Stimulated activated naive CD4-positive, alpha-beta T cell (primary cell): Measurements from ENCODE around the gene TFEB.

ENCODE experiments used
- DNase-seq, 6 experiments: peaks; one replicate each; lab custom pipeline; 2025; lab: John Stamatoyannopoulos, UW

The TFEB gene

DNA sequence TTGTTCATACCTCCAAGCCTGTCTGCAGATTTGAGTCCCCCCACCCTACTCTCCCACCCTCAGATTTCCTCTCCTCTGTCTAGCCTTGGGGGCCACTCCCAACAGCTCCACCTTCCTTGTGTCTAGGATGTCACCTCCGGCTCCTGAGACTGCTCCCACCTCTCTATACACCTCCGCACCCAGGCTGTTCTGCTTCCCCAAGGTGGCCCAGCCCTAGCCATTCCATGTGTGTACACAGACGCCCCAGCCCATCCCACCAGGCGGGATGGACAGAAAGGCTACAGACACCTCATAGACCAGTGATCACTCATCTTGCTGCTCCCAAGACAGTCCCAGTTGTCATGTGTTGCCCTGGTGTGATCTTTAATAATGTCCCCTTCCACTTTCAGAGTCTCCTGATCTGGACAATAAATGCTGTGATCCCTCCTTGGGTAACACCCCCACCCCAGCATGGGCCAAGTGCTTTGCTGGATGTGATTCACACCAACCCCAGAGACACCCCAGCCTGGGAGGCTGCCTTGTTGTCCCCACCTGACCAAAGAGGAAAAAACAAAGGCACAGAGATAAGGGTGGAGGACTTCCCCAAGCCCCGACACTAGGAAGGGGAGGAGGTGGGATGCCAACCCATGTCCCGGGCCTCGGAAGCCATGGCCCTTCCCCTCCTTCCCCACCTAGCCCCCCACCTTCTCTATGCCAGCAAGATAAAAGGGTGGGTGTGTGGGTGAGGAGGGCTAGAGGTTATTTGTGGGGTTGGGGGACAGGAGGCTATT lies 61.0 kb downstream of the TFEB start:
- no peak for DNase-seq

DNA sequence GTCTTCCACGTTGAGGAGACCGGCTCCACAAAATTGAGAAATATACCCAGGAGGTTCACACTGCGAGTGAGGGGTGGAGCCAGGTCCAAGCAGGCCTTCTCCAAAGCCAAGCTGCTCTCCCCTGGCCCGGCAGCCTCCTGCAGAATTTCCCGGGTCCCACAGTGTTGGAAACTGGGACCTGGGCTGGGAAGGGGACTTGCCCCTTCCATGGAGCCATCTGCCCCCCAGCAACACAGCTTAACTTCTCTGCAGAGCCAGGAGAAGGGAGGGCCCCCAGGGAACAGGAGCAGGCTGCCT lies 61.8 kb downstream of the TFEB start:
- DNase-seq: no peak

DNA sequence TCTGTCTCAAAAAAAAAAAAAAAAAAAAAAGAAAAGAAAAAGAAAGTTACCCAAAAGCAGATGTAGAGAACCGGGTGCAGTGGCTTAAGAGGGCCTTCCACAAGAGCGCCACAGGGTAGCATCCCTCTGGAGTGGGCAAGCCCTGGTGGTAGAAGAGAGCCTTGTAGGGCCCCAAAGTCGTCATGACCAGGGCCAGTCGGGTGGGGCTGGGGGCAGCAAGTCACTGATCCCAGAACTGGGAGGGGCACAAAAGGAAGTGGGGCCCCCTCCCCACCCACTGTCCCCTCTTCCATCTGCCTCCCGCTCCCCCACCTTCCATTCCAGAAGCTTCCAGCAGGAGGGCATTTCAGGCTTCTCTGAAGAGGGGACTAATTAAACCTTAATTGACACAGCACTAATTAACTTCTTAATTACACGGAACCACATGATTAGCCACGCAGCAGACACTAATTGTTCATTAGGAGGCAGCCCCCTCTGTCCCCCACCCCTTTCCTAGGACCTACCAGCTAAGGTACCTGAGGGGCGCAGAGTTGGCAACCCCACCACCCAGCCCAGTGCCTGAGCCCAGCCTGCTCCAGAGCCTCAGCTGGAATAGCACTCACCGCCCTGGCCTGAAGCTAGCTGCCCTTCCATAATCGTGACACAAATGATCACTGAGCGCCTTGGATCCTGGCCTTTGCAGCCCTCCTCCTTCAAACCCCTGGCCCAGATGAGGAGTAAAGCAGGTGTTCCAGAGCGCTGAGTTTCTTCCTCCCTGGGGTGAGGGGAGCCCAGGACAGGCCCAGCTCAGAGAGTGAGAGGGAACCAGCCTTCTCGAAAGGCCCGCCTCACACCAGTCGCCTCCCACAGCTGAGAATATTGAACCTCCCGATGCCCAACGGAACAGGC lies 62.3 kb downstream of the TFEB start:
- no peak for DNase-seq

DNA sequence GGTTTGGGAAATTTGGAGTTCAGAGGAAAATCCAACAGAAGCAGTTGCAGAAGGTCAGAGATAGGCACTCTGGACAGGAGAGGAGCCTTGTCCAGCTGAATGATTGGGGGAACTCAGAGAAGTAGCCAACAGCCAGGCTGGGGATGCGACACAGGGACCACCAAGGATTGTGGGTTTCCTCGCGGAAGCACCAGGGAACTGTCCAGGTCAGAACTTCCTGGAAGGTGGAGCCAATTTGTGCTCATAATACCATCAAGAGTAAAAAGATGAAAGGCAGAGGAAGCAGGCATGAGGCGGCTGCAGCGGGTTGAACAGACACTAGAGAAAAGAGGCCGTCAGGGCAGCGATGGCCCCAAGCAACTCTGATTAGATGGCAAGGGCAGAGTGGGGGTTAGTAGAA lies 63.4 kb downstream of the TFEB start:
- DNase-seq: no peak

DNA sequence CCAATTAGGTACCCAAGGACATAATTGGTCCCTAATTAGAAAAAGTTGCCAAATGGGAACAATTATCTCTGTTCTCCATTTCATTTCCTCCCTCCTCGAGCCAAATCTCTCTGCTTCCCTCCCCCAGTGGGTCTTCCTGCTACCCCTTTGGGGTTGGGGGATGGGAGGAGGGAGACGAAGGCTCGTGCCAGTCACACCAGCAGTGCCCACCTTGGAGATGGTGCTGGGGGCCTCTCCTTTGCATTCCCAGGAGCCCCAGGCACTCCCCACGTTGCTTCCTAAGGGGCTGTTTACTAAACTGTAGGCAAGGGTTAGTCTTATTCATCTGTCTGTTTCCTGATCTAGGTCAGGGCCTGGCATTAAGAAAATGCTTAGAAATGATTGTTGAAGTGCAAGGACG lies 64.0 kb downstream of the TFEB start:
- DNase-seq: no peak

DNA sequence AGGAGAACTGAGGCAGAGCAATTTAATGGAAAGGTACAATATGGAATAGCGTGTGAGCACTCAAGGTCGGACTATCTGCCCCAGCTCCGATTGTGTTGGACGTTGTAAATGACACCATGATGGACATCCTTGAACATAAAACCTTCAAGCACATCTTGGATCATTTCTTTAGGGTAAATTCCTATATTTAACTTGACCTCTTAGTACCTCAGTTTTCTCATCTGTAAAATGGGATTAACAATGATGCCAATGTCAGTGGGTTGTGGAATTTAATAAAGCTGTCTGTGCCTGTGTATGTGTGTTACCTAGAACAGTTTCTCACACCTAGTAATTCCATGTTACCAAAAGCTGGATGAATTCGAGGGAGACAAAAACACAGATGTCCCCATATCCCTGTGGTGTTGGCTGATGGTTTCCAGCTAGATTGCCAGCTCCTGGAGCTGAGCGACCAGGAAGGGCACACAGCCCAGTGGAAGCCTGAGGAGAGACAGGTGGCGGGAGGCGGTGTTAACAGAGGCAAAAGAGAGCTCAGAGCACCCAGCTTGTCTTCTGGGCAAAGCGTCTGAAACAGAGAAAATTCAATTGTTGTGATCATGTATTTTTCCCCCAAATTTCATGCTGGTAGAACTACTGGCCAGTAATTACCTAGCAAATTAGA lies 64.6 kb downstream of the TFEB start:
- no peak for DNase-seq

DNA sequence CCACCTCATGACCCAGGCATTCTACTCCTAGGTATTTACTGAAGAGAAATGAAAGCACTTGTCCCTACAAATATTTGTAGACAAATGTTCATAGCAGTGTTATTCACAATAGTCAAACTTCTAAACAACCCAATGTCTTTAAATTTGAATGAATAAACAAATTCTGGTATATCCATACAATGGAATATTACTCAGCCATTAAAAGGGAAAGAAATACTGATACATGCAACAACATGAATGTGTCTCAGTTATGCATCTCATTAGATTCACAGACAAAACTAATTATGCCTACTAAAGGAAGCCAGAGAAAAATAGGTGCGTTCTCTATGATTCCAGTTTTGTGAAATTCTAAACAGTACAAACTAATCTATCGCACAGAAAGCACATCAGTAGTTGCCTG lies 66.4 kb downstream of the TFEB start:
- DNase-seq: no peak

DNA sequence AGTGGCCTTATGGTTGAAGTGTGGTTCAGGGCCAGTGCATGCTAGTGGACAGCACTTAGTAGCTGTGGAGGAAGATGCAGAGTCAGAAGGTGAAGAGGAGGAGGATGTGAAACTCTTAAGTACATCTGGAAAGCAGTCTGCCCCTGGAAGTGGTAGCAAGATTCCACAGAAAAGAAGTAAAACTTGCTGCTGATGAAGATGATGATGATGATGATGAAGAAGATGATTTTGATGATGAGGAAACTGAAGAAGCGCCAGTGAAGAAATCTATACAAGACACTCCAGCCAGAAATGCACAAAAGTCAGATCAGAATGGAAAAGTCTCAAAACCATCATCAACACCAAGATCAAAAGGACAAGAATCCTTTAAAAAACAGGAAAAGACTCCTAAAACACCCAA lies 68.2 kb downstream of the TFEB start:
- DNase-seq: no peak

DNA sequence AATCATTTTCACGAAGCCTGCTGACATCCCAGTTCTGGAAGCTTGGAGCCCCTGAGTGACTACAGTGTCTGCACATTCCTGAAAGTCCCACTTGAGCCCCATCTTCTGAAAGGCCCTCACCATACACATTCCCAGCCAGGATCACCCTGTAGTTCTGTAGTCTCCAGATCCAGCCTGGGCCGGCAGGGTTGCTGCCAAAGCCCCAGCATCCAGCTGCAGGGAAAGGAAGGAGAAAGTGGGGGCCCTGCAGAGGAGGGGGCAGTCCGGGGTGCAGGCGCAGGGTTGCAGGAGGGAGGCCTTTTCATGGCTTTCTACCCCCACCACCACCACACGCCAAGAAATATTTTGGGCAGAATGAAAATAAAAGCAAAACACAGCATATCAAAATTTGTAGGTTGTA lies 71.1 kb downstream of the TFEB start:
- no peak for DNase-seq

DNA sequence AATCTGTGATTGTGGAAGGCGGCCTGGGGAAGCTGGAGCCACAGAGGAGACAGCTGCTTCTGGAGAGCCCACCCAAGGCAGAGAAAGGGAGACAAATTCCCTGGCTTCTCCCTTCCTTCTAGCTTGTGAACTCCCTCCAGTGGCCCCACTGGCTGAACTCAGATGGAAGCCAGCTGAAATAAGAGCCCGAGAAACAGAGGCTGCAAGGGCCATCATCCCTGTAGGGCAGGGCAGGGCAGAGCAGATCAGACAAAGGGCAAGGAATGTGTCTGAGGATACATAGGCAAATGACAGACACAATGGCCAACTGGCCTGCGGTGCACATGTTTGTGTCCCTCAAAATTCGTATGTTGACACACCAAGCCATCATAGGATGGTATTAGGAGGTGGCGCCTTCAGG lies 71.8 kb downstream of the TFEB start:
- DNase-seq: no peak

DNA sequence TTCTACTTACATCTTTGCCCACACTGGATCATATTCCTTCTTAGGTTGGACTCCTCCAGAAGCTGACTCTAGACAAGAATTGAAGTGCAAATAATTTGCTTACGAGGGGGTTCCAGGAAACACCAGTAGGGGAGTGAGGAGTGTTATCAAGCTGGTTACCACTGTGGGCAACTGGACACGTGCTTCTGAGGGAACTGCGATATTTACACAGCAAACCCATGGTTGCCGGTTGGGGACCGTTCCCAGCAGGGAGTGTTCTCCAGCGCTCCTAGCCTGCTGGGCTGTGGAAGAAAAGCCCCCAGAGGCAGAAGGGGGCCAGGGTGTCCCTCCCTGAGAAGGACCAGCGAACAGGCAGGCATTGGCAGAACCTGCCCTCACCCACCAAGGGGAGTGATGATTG lies 75.5 kb downstream of the TFEB start:
- no peak for DNase-seq

DNA sequence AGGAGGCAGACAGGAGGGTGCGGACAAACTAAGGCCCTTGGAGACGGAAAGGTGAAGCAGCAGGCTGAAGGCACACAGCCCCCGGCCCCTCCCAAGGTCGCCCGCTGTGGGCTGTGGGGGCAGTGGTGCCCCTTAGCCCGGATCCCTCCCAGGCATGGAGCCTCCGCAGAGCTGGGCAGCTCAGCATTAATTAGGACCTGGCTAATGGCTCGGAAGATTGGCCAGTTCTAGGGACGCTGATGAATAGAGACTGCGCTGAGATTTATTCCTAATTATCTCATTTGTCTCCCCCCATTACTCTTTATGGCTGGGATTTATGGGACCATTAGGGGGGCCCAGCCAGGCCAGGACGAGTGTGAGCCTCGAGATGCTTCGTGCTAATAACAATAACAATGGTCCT lies 76.8 kb downstream of the TFEB start:
- no peak for DNase-seq

DNA sequence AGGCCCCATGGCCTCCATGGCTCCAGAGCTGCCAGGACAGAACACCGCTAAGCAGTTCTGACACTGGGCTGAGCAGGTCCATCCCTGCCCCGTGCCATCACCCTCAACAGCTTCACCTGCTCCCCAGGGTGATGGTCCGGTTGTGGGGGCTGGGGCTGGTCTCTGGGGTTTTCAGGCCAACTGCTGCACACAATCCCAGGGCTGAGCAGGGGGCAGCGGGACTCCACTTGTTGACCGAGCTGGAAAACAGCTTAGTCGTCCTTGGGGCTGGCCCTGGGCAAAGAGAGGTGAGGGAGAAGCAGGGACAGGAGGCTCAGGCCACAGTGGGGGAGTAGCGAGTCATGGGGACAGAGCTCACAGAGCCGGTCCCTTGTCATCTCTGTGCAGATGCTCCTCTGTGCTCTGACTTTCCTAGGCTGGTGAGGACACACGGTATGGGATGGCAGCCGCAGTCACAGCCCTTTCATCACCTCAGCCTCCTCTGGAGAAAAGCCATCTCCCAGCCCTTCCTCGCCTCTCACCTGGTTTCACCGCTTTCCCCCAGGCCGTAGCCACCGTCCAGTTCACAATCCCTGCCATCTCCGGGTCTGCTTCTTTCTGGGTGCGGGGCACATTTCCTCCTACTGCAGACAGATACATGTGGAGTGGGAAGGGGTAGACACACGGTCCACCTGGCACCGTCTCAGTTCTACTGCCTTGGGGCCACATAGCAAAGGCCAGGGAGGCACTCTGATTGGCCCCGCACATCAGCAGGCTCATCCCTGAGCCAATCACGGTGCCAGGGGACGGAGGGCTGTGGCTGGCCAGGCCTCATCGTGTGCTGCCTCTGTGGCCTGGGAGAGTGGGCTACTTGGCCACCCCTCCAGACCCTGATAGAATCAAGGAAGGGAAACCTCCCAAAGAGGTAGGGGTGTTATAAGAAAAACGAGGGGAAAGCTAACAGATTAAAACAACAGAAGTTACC lies 78.0 kb downstream of the TFEB start:
- no peak for DNase-seq

DNA sequence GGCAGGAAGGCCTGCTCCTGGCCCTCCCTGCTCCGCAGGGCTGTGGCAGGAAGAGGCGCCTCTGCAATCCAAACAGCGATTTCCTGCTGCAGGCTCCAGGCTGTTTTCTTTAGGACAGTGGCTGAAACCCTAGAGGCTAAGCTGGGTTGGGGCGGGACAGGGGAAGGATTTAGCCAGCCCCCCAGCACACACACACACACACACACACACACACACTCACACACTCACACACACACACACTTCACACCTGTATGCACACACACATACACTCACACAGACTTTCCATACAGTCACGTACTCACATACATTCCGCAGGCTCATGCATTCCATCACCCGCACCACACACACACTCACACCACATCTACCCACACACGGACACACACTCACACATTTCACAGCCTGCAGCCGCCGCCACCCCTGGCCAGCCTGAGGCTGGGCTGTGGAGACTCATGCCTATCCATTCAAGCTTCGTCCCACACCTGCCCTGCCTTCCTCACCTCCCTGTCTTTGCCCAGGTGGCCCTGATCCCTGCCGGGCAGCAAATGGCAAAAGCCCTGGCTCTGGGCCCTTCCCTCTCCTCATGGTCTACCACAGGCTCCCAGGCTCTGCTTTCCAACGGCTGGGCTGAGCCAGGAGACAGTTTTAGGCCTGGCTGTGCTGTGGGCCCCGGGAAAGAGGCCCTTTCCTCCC lies 79.3 kb downstream of the TFEB start:
- no peak for DNase-seq

DNA sequence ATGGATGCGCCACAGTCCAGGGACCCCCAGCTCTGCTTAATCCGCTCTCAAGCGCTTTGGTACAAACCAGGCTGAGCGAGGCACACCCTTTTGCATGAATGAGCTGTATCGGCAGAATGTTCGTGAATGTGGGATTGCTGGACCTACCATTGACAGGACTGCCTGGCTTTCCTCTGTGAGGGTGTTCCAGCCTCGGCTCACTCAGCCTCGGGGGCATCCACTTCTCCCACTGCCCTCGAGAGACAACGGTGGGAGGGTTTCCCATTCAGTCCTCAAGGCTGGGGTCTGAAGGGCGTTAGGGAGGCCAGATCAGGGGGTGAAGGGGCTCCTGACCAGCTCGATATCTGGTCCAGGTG lies 79.8 kb downstream of the TFEB start:
- no peak for DNase-seq

DNA sequence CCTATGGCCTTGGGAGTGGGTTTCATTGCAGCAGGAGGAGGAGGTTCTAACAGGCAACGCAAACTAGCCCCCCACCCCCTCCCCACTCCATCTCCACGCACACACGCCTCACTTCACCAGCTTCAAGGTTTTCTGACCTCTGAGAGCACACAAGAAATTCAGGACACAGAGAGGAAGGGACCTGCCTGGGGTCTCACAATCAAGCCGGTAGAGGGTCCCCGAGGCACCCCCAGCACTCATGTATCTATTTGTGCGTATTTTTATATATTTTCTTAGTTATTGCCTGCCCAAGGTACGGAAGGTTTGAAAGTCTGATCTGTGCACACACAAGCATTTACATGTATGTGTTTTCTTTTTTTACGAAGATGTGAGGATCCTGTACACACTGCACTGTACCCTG lies 80.2 kb downstream of the TFEB start:
- no peak for DNase-seq

DNA sequence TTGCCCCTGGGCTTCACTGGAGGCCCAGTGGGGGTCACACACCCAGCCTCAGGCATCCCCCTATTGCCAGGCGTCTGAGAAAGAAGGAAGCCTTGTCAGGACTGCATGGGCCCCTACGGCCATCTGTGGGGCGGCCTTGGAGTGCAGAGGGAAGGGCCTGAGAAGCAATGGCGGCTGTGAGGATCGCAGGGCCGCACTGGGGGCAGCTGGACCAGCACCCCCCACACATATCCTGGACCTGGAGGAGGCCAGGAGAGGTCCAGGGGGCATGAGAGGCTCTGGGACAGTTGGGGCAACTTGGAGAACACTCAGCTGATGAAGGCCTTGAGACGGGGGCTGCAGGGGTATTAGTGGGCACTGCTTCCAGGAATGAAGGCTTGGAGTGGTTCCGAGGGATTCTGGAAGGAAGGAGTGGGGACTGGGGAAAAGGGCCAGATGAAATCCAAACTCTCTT lies 80.7 kb downstream of the TFEB start:
- no peak for DNase-seq

DNA sequence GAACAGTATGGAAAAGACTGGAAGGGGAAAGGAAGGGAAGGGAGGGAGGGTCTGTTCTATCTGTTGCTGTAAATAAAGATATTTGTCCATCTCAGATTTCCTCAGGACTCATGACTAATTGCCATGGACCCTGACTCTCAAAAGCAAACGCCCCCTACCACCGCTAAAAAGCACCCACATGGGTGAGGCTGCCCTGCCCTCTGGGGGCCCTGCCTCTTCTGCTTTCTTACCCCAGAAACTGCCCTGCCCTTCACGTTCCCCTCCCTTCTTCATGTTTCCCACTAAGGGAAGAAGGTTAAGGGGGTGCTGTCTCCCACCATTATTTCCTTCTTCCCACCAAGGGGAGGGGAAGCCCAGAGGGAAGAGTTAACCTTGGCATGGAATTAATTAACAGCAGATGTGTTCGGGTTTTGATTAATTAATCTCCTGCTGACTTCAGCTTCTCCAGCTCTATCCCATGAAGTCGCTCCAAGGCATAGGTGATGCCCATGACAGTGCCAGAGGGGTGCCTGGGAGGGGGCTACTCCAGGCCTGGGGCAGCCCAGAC lies 81.2 kb downstream of the TFEB start:
- DNase-seq: no peak

DNA sequence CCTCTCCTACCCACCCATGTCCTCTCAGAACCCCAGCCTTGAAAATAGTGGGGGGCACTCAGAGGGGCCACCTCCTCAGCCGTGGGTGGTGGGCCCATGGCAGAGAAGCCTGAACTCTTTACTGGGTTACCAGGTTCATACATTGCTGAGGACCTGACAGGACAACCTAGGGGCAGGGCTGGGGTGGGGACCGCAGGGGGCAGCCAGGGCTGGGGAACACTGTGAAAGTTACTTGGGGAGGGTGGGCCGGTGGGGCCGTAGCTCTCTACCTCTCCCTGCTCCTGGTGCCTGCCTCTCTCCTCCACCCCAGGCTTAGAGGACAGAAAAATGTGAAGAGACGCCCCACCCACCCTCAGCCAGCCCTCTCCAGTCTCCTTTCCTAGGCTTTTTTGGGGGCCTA lies 81.7 kb downstream of the TFEB start:
- DNase-seq: no peak

DNA sequence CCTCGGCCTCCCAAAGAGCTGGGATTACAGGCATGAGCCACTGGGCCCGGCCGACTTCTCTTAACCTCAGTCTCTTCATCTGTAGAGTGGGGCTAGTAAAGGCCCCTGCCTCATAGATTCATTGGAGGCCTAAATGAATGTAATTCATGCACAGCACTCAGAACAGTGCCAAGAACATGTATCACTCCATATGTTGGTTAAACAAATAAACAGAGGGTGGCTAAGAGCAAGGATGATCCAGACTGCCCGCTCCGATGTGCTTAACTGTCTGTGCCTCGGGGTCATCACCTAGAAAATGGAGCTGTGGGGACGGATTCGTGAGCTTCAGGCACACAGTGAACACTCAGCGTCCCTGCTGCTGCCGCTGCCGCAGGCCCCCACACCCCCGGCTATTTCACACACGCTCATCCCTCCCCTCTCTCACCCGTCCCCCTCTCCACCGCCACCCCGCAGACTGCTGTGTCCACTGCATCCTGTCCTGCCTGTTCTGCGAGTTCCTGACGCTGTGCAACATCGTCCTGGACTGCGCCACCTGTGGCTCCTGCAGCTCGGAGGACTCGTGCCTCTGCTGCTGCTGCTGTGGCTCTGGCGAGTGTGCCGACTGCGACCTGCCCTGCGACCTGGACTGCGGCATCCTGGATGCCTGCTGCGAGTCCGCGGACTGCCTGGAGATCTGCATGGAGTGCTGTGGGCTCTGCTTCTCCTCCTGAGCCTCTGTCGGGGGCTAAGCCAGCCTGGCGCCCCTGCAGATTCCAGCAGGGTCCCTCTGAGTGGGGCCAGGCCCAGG lies 82.3 kb downstream of the TFEB start:
- no peak for DNase-seq
